ENCODE results near the gene OR2H1. TPM values are rescaled to one million over a fixed set of nuclear protein-coding genes. Genes with fewer than 3 reads are reported as not detected.

Gene OR2H1
- total RNA-seq, 1 donor from 2014 or later = not detected

GRCh38 chr6:29510746-29511300, 53.9 kb downstream of the OR2H1 start:
- no peak for DNase-seq

Other genes starting within 250 kb of the OR2H1 start
- not detected for gene OR14J1, start 155.5 kb upstream of the OR2H1 start, total RNA-seq
- gene OR5V1, start 88.3 kb upstream of the OR2H1 start, total RNA-seq = not detected
- gene OR12D3, start 81.9 kb upstream of the OR2H1 start, total RNA-seq = not detected
- not detected for gene OR12D2, start 61.5 kb upstream of the OR2H1 start, total RNA-seq
- gene OR12D1, start 42.2 kb upstream of the OR2H1 start, total RNA-seq = not detected
- gene OR10C1, start 17.8 kb upstream of the OR2H1 start, total RNA-seq = not detected
- not detected for gene OR11A1, start 84 bp upstream of the OR2H1 start, total RNA-seq
- gene MAS1L, start 30.8 kb downstream of the OR2H1 start, total RNA-seq = 0.39 TPM
- gene UBD, start 102.6 kb downstream of the OR2H1 start, total RNA-seq = not detected
- not detected for gene OR2H2, start 128.0 kb downstream of the OR2H1 start, total RNA-seq
- gene GABBR1, start 176.0 kb downstream of the OR2H1 start, total RNA-seq = 28.8 TPM
- gene MOG, start 199.9 kb downstream of the OR2H1 start, total RNA-seq = not detected
- 0.59 TPM for gene ZFP57, start 224.0 kb downstream of the OR2H1 start, total RNA-seq